Hepatocyte (in vitro differentiated cells): ENCODE results near the gene PLEKHA7.

Source experiments
- EZH2 ChIP-seq: fragments of 200-600 bp; sonication (generic); IDR thresholded peaks from 2 replicates; pipeline ENCODE4 v1.6.1; 2016; ENCODE audit warnings: antibody characterized with exemption, mild to moderate bottlenecking, borderline replicate concordance
- TF ChIP-seq, protein P1 (sequence below): fragments of 200-600 bp; sonication (generic); IDR thresholded peaks from 2 replicates; pipeline ENCODE4 v1.5.1; 2016; ENCODE audit warnings: antibody characterized with exemption, mild to moderate bottlenecking; ENCODE audit not compliant: poor library complexity

DNA sequence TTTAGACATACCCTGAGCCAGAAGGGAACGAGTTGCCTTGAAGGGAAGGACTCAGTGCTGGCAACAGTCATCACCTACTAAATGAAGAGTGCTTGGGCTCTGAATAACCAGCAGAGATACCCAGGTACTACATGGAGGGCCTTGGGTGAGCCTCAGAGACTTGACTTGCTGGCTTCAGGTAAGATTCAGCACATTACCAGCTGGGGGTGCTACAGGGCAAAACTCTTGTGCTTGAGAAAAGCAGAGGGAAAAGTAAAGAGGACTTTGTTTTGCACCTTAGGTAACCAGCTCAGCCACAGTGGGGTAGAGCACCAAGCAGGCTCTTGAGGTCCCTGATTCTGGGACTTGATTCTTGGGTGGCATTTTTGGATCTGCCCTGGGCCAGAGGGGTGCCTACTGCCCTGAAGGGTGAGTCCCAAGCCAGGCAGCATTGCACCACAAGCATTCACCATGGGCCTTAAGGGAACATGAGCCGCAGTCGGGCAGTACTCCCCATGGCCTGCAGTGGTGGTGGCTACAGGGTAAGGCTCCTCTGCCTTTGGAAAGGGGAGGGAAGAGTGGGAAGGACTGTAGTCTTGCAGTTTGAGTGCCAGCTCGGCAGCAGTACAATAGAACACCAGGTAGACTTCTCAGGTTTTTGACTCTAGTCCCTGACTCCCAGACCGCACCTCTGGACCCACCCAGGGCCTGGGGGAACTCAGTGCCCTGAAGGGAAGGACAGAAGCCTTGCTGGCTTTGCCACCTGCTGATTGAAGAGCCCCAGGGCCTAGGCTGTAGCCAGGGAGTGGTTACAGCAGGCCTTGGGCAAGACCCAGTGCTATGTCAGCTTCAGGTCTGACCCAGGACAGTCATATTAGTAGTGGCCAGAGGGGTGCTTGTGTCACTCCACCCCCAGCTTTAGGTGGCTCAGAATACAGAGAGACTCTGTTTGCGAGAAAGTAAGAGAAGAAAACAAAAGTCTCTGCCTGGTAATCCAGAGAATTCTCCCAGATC is 22.7 kb upstream of the PLEKHA7 start:
- TF ChIP-seq, protein P1, sequence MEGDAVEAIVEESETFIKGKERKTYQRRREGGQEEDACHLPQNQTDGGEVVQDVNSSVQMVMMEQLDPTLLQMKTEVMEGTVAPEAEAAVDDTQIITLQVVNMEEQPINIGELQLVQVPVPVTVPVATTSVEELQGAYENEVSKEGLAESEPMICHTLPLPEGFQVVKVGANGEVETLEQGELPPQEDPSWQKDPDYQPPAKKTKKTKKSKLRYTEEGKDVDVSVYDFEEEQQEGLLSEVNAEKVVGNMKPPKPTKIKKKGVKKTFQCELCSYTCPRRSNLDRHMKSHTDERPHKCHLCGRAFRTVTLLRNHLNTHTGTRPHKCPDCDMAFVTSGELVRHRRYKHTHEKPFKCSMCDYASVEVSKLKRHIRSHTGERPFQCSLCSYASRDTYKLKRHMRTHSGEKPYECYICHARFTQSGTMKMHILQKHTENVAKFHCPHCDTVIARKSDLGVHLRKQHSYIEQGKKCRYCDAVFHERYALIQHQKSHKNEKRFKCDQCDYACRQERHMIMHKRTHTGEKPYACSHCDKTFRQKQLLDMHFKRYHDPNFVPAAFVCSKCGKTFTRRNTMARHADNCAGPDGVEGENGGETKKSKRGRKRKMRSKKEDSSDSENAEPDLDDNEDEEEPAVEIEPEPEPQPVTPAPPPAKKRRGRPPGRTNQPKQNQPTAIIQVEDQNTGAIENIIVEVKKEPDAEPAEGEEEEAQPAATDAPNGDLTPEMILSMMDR, result peak; percentile 6
- TF ChIP-seq EZH2, result no peak
